Neuronal stem cell (in vitro differentiated cells): ENCODE data around the gene SULT1C4. TPM values are rescaled to one million over a fixed set of nuclear protein-coding genes. Genes with fewer than 3 reads are reported as not detected.
"Not testable (repeated sequence)": the region's sequence is repeated elsewhere in the genome, so short reads cannot be mapped to it uniquely, and the experiment has no call there.

Experiments
- DNase-seq: peaks from one replicate; pipeline ENCODE4 v3.0.0-alpha.2; 2013; ENCODE audit warnings: low spot score
- H2AFZ ChIP-seq: one replicate; pipeline ENCODE4 v1.6.1; 2013; ENCODE audit warnings: mild to moderate bottlenecking, low read length, inconsistent platforms
- H2AK5ac ChIP-seq: 2 replicates; pipeline ENCODE4 v1.6.1; 2013; ENCODE audit warnings: low read depth, mild to moderate bottlenecking, inconsistent platforms, low read length, moderate library complexity, mixed read lengths
- H2BK120ac ChIP-seq: 2 replicates; pipeline ENCODE4 v1.6.1; 2013; ENCODE audit warnings: low read depth, mild to moderate bottlenecking, inconsistent platforms, low read length, moderate library complexity, mixed read lengths
- H2BK12ac ChIP-seq: one replicate; pipeline ENCODE4 v1.6.1; 2013; ENCODE audit warnings: low read length, inconsistent platforms
- H2BK15ac ChIP-seq: 2 replicates; pipeline ENCODE4 v1.6.1; 2013; ENCODE audit warnings: mild to moderate bottlenecking, low read length, inconsistent platforms, mixed read lengths
- H2BK5ac ChIP-seq: one replicate; pipeline ENCODE4 v1.6.1; 2013; ENCODE audit warnings: inconsistent platforms, mild to moderate bottlenecking, low read length, moderate library complexity
- H3K14ac ChIP-seq: one replicate; pipeline ENCODE4 v1.6.1; 2013; ENCODE audit warnings: low read length, inconsistent platforms
- H3K18ac ChIP-seq: 2 replicates; pipeline ENCODE4 v1.6.1; 2013; ENCODE audit warnings: low read length, inconsistent platforms
- H3K23ac ChIP-seq: 2 replicates; pipeline ENCODE4 v1.6.1; 2013; ENCODE audit warnings: low read depth, mild to moderate bottlenecking, mixed read lengths, low read length, inconsistent platforms; ENCODE audit not compliant: poor library complexity
- H3K27ac ChIP-seq: replicated peaks from 3 replicates; pipeline ENCODE4 v1.5.1; 2013; ENCODE audit warnings: low read length, inconsistent platforms
- H3K27me3 ChIP-seq, 3 experiments: 2 replicates each; pipeline ENCODE4 v1.6.1; 2013; ENCODE audit warnings: low read length in 3 of 3, mild to moderate bottlenecking in 2 of 3, inconsistent platforms in 1 of 3, low read depth in 1 of 3, mixed read lengths in 1 of 3, moderate library complexity in 1 of 3; ENCODE audit not compliant: control insufficient read depth in 3 of 3, insufficient read depth in 3 of 3
- H3K36me3 ChIP-seq, 2 donors: replicated peaks in 1 of 2; 2 replicates each; pipeline ENCODE4 v1.6.1; 2013; ENCODE audit warnings: low read length in 2 of 2; ENCODE audit not compliant: control insufficient read depth in 2 of 2, insufficient read depth in 2 of 2
- H3K4ac ChIP-seq: 2 replicates; pipeline ENCODE4 v1.6.1; 2013; ENCODE audit warnings: inconsistent platforms, mild to moderate bottlenecking, low read length, moderate library complexity
- H3K4me1 ChIP-seq, 2 donors: 1 replicate in 1 of 2; 2 replicates in 1 of 2; pipeline ENCODE4 v1.6.1; 2013; ENCODE audit warnings: low read length in 2 of 2, low read depth in 1 of 2; ENCODE audit not compliant: control insufficient read depth in 2 of 2, insufficient read depth in 1 of 2
- H3K4me2 ChIP-seq: one replicate; pipeline ENCODE4 v1.6.1; 2013; ENCODE audit warnings: mild to moderate bottlenecking, low read length, inconsistent platforms; ENCODE audit not compliant: insufficient read depth, poor library complexity, severe bottlenecking
- H3K4me3 ChIP-seq, 2 donors: 2 replicates each; pipeline ENCODE4 v1.5.1; 2013; ENCODE audit warnings: low read length in 2 of 2, mild to moderate bottlenecking in 2 of 2, inconsistent platforms in 1 of 2, moderate library complexity in 1 of 2
- H3K79me1 ChIP-seq: one replicate; pipeline ENCODE4 v1.6.1; 2013; ENCODE audit warnings: low read depth, mild to moderate bottlenecking, inconsistent platforms, low read length, moderate library complexity
- H3K9ac ChIP-seq: one replicate; pipeline ENCODE4 v1.6.1; 2013; ENCODE audit warnings: mild to moderate bottlenecking, low read depth, low read length, inconsistent platforms; ENCODE audit not compliant: poor library complexity
- H3K9me3 ChIP-seq, 2 donors: replicated peaks in 1 of 2; 2 replicates each; pipeline versions ENCODE3 to v1.6.1; 2013; ENCODE audit warnings: low read length in 2 of 2, mild to moderate bottlenecking in 2 of 2, inconsistent platforms in 1 of 2, low read depth in 1 of 2, mixed read lengths in 1 of 2, moderate library complexity in 1 of 2; ENCODE audit not compliant: control insufficient read depth in 2 of 2, insufficient read depth in 1 of 2
- H4K8ac ChIP-seq: one replicate; pipeline ENCODE4 v1.6.1; 2013; ENCODE audit warnings: low read depth, mild to moderate bottlenecking, inconsistent platforms, low read length, moderate library complexity
- H4K91ac ChIP-seq: one replicate; pipeline ENCODE4 v1.6.1; 2013; ENCODE audit warnings: low read length, low read depth, mild to moderate bottlenecking, inconsistent platforms; ENCODE audit not compliant: poor library complexity
- WGBS, 2 donors: extraction: QIAGEN DNeasy Blood & Tissue Kit; methylation state at CpG; one replicate each; pipeline ENCODE4 v1.1.7; 2013; ENCODE audit warnings: missing lambda C conversion rate in 2 of 2, mixed read lengths in 1 of 2; ENCODE audit not compliant: insufficient read length in 2 of 2, insufficient replicate concordance in 1 of 2; ENCODE audit errors: extremely low coverage in 2 of 2; 5-methylcytosine and 5-hydroxymethylcytosine counted together
- small RNA-seq: library from polyadenylated mRNA; stranded (forward); fragments of <200 nt; extraction: miRNeasy Mini kit (QIAGEN cat#:217004); gene quantifications from one replicate; pipeline ENCODE3, GENCODE V24; 2013; ENCODE audit not compliant: insufficient read depth

The SULT1C4 gene

GRCh38 chr2:108428286-108429009 is 50.7 kb downstream of the SULT1C4 start:
- H4K91ac ChIP-seq, result no peak overlapping the region
- WGBS, 2 donors, result no CpG with 5 or more reads among the region's 2 CpGs
- H3K18ac ChIP-seq, result no peak overlapping the region
- no peak overlapping the region for H3K9ac ChIP-seq
- H3K27me3 ChIP-seq, result peaks cover 0 to 6% (median 0%) of the 10 kb centered on the region in 3 experiments
- H3K79me1 ChIP-seq, result no peaks in the 10 kb centered on the region
- no peak overlapping the region for H3K4ac ChIP-seq
- no peak overlapping the region for H4K8ac ChIP-seq
- DNase-seq, result no peak
- H3K27ac ChIP-seq, result no peak overlapping the region
- H2AK5ac ChIP-seq, result no peak overlapping the region
- H3K4me2 ChIP-seq, result no peak overlapping the region
- H3K4me1 ChIP-seq, result no peaks in the 10 kb centered on the region
- no peak overlapping the region for H3K23ac ChIP-seq
- no peaks in the 10 kb centered on the region for H3K9me3 ChIP-seq
- no peak overlapping the region for H2BK12ac ChIP-seq
- no peak overlapping the region for H2AFZ ChIP-seq
- no peak overlapping the region for H2BK5ac ChIP-seq
- no peak overlapping the region for H2BK120ac ChIP-seq
- H3K14ac ChIP-seq, result no peak overlapping the region
- H3K36me3 ChIP-seq, result no peaks in the 10 kb centered on the region
- no peak overlapping the region for H3K4me3 ChIP-seq
- H2BK15ac ChIP-seq, result no peak overlapping the region

- not testable (repeated sequence) for H2BK5ac ChIP-seq, H3K18ac ChIP-seq, H3K27me3 ChIP-seq, H3K27ac ChIP-seq, H2BK120ac ChIP-seq, H2BK12ac ChIP-seq, H3K14ac ChIP-seq, H3K79me1 ChIP-seq, H3K4me3 ChIP-seq, H3K4ac ChIP-seq, H3K4me1 ChIP-seq, H2AK5ac ChIP-seq, H2BK15ac ChIP-seq, H4K91ac ChIP-seq, H3K4me2 ChIP-seq, DNase-seq, H3K9ac ChIP-seq, H3K9me3 ChIP-seq, H2AFZ ChIP-seq, H3K23ac ChIP-seq, H4K8ac ChIP-seq, H3K36me3 ChIP-seq
- WGBS, 2 donors, result no CpG with 5 or more reads among the region's 1 CpG
Measured at GRCh38 chr2:108435578-108435977, 57.8 kb downstream of the SULT1C4 start.

GRCh38 chr2:108436976-108437375 is 59.2 kb downstream of the SULT1C4 start:
- Histone ChIP-seq H2AK5ac (no peak overlapping the region), H2AFZ (no peak overlapping the region), H3K36me3 (no peaks in the 10 kb centered on the region), H3K14ac (no peak overlapping the region), H3K27ac (no peak overlapping the region), H3K27me3 (no peaks in the 10 kb centered on the region), H3K9me3 (no peaks in the 10 kb centered on the region), H2BK120ac (no peak overlapping the region), H3K4me1 (no peaks in the 10 kb centered on the region), H3K23ac (no peak overlapping the region), H2BK15ac (no peak overlapping the region), H2BK5ac (no peak overlapping the region), H3K79me1 (no peaks in the 10 kb centered on the region), H3K18ac (no peak overlapping the region), H3K4ac (no peak overlapping the region), H4K91ac (no peak overlapping the region), H2BK12ac (no peak overlapping the region), H3K9ac (no peak overlapping the region), H3K4me2 (no peak overlapping the region), H4K8ac (no peak overlapping the region), H3K4me3 (no peak overlapping the region)
- no CpG with 5 or more reads among the region's 1 CpG for WGBS, 2 donors
- no peak for DNase-seq

Small RNA genes lying within 50 kb of the gene (small RNA-seq; reads per million reads assigned to genes)
- not detected for gene SMIM12P1
